HCT116 (cell line): ENCODE measurements around the gene CAVIN1. TPM values are rescaled to one million over a fixed set of nuclear protein-coding genes. Genes with fewer than 3 reads are reported as not detected.

Source experiments
- ATAC-seq: fragments of 200-7000 bp; cut with Tn5 transposase; 2 replicates; pipeline ENCODE4 v1.9.1; 2020; ENCODE audit warnings: mild to moderate bottlenecking, moderate library complexity
- BruUV-seq: library from RNA; stranded (reverse); fragments of 400-500 nt; replicated peaks from 2 replicates; lab custom pipeline; 2021; lab: Mats Ljungman, UMichigan
- CTCF ChIA-PET: fragments of 300-600 bp; sonication (Branson Sonifier 250); formaldehyde crosslinking; loops from one replicate; lab custom pipeline; 2021; ENCODE audit warnings: antibody characterized with exemption; lab: Charles Lee
- POLR2A ChIA-PET: fragments of 300-600, 350-600 bp; sonication (Branson Sonifier 250); formaldehyde crosslinking; loops from one replicate; lab custom pipeline; 2021; ENCODE audit warnings: antibody characterized with exemption; lab: Charles Lee
- RAD21 ChIA-PET, 2 experiments: fragments of 300-600 bp; sonication (Branson Sonifier 250); formaldehyde crosslinking; loops; one replicate each; lab custom pipeline; 2023; ENCODE audit warnings: low total read pairs in 2 of 2; ENCODE audit not compliant: uncharacterized antibody in 2 of 2, unreplicated experiment in 2 of 2, low non-redundant PET in 1 of 2; lab: Charles Lee
- DNase-seq: peaks from one replicate; pipeline ENCODE4 v3.0.0-alpha.2; 2010; ENCODE audit warnings: low read depth, low spot score
- H2AFZ ChIP-seq: fragments of 200-600 bp; shearing (Covaris generic), sonication (generic); 2 replicates; pipeline ENCODE4 v1.6.1; 2017; ENCODE audit warnings: low read depth, mixed run types, mixed read lengths, antibody characterized with exemption, low read length; ENCODE audit not compliant: poor library complexity, severe bottlenecking
- H3K27ac ChIP-seq: 2 replicates; pipeline ENCODE4 v1.5.1; 2012; ENCODE audit warnings: low read depth, low read length
- H3K27me3 ChIP-seq: fragments of 200-600 bp; sonication (generic); 2 replicates; pipeline ENCODE4 v1.6.1; 2016; ENCODE audit warnings: mixed run types, low read length, mixed read lengths; ENCODE audit not compliant: insufficient read depth
- H3K36me3 ChIP-seq, 2 experiments: fragments of 200-500 bp in 1 of 2; fragments of 200-600 bp in 1 of 2; sonication (Bioruptor generic) in 1 of 2; sonication (generic) in 1 of 2; 2 replicates each; pipeline versions ENCODE4 v1.5.1 to v1.6.1; 2014 to 2016; ENCODE audit warnings: low read length in 2 of 2, inconsistent platforms in 1 of 2, mixed read lengths in 1 of 2, mixed run types in 1 of 2; ENCODE audit not compliant: insufficient read depth in 2 of 2, control insufficient read depth in 1 of 2
- H3K4me1 ChIP-seq, 2 experiments: fragments of 200-600 bp in 1 of 2; sonication (generic) in 1 of 2; 2 replicates each; pipeline versions ENCODE4 v1.5.1 to v1.6.1; 2012 to 2017; ENCODE audit warnings: low read length in 2 of 2, inconsistent platforms in 1 of 2, mild to moderate bottlenecking in 1 of 2, mixed read lengths in 1 of 2, mixed run types in 1 of 2, moderate library complexity in 1 of 2; ENCODE audit not compliant: insufficient read depth in 2 of 2, control insufficient read depth in 1 of 2
- H3K4me2 ChIP-seq: fragments of 200-600 bp; sonication (generic); 2 replicates; pipeline ENCODE4 v1.6.1; 2017; ENCODE audit warnings: mixed run types, low read length, mixed read lengths
- H3K4me3 ChIP-seq, 2 experiments: fragments of 200-600 bp in 1 of 2; sonication (generic) in 1 of 2; replicated peaks in 1 of 2; 2 replicates each; pipeline ENCODE4 v1.5.1; 2011 to 2016; ENCODE audit warnings: low read length in 2 of 2, control low read depth in 1 of 2, low read depth in 1 of 2, mild to moderate bottlenecking in 1 of 2, mixed read lengths in 1 of 2, mixed run types in 1 of 2
- H3K79me2 ChIP-seq: fragments of 200-600 bp; sonication (generic); 2 replicates; pipeline ENCODE4 v1.6.1; 2017; ENCODE audit warnings: mild to moderate bottlenecking, mixed run types, low read length, moderate library complexity, mixed read lengths; ENCODE audit not compliant: insufficient read depth
- H3K9ac ChIP-seq: fragments of 200-600 bp; sonication (generic); 2 replicates; pipeline ENCODE4 v1.6.1; 2016; ENCODE audit warnings: low read length, mixed read lengths
- H3K9me2 ChIP-seq: fragments of 200-600 bp; sonication (generic), shearing (Covaris generic); 2 replicates; pipeline ENCODE4 v1.6.1; 2017; ENCODE audit warnings: mixed run types, mild to moderate bottlenecking, moderate library complexity; ENCODE audit not compliant: insufficient read depth
- H3K9me3 ChIP-seq, 2 experiments: fragments of 200-500 bp in 1 of 2; fragments of 200-600 bp in 1 of 2; sonication (Bioruptor generic) in 1 of 2; sonication (generic) in 1 of 2; 2 replicates each; pipeline ENCODE4 v1.6.1; 2014 to 2017; ENCODE audit warnings: low read length in 2 of 2, mixed read lengths in 2 of 2, inconsistent platforms in 1 of 2, low read depth in 1 of 2, mild to moderate bottlenecking in 1 of 2, mixed run types in 1 of 2, moderate library complexity in 1 of 2; ENCODE audit not compliant: control insufficient read depth in 1 of 2, insufficient read depth in 1 of 2
- H4K20me1 ChIP-seq: fragments of 200-600 bp; sonication (generic), shearing (Covaris generic); 2 replicates; pipeline ENCODE4 v1.6.1; 2017; ENCODE audit warnings: mixed run types, mild to moderate bottlenecking, moderate library complexity; ENCODE audit not compliant: insufficient read depth
- ATF3 ChIP-seq: IDR thresholded peaks from 2 replicates; pipeline ENCODE4 v1.6.1; 2012
- CBX3 ChIP-seq: IDR thresholded peaks from 2 replicates; pipeline ENCODE4 v1.6.1; 2012; ENCODE audit warnings: low read depth
- CEBPB ChIP-seq: IDR thresholded peaks from 2 replicates; pipeline ENCODE4 v1.6.1; 2012; ENCODE audit warnings: low read depth
- CTCF ChIP-seq, 3 experiments: fragments of 200-600 bp in 1 of 3; sonication (generic) in 1 of 3; IDR thresholded peaks in 2 of 3; conservative IDR thresholded peaks in 1 of 3; 2 replicates each; pipeline ENCODE4 v1.5.1; 2012 to 2017; ENCODE audit warnings: low read depth in 2 of 3, low read length in 2 of 3, antibody characterized with exemption in 1 of 3, borderline replicate concordance in 1 of 3, control low read depth in 1 of 3, mild to moderate bottlenecking in 1 of 3, mixed read lengths in 1 of 3, mixed run types in 1 of 3, moderate library complexity in 1 of 3; ENCODE audit not compliant: insufficient read depth in 1 of 3
- ELF1 ChIP-seq: IDR thresholded peaks from 2 replicates; pipeline ENCODE4 v1.6.1; 2012; ENCODE audit warnings: low read depth, borderline replicate concordance
- EZH2 ChIP-seq: fragments of 200-600 bp; sonication (generic); IDR thresholded peaks from 2 replicates; pipeline ENCODE4 v1.6.1; 2017; ENCODE audit warnings: antibody characterized with exemption, mixed run types
- JUND ChIP-seq: IDR thresholded peaks from 2 replicates; pipeline ENCODE4 v1.6.1; 2012
- MAX ChIP-seq: IDR thresholded peaks from 2 replicates; pipeline ENCODE4 v1.6.1; 2012
- POLR2A ChIP-seq: IDR thresholded peaks from 2 replicates; pipeline ENCODE4 v1.7.0; 2011; ENCODE audit warnings: borderline replicate concordance; ENCODE audit not compliant: insufficient read depth, insufficient read length; ENCODE audit errors: extremely low read depth
- POLR2AphosphoS5 ChIP-seq: IDR thresholded peaks from 2 replicates; pipeline ENCODE4 v1.6.1; 2011; ENCODE audit warnings: mild to moderate bottlenecking, low read depth, low read length, moderate library complexity
- RAD21 ChIP-seq: IDR thresholded peaks from 2 replicates; pipeline ENCODE4 v1.6.1; 2012; ENCODE audit warnings: low read depth, mild to moderate bottlenecking
- REST ChIP-seq: IDR thresholded peaks from 2 replicates; pipeline ENCODE4 v1.6.1; 2012; ENCODE audit warnings: low read depth
- SIN3A ChIP-seq: IDR thresholded peaks from 2 replicates; pipeline ENCODE4 v1.6.1; 2012; ENCODE audit warnings: low read depth
- SRF ChIP-seq: IDR thresholded peaks from 2 replicates; pipeline ENCODE4 v1.6.1; 2012; ENCODE audit warnings: low read depth
- YY1 ChIP-seq: IDR thresholded peaks from 2 replicates; pipeline ENCODE4 v1.6.1; 2011; ENCODE audit warnings: low read length, low read depth, moderate library complexity, mild to moderate bottlenecking; ENCODE audit not compliant: insufficient replicate concordance; ENCODE audit errors: extremely low read depth
- ZBTB33 ChIP-seq: IDR thresholded peaks from 2 replicates; pipeline ENCODE4 v1.6.1; 2011; ENCODE audit warnings: mild to moderate bottlenecking, low read length, moderate library complexity; ENCODE audit not compliant: insufficient replicate concordance; ENCODE audit errors: extremely low read depth
- ZFX ChIP-seq: fragments of 450-650 bp; IDR thresholded peaks from 2 replicates; pipeline ENCODE4 v1.6.1; 2017
- ZNF274 ChIP-seq: fragments of 200-500 bp; sonication (Bioruptor generic); IDR thresholded peaks from 2 replicates; pipeline ENCODE4 v1.6.1; 2014; ENCODE audit warnings: mild to moderate bottlenecking, low read depth, low read length, inconsistent platforms
- intact Hi-C: fragments of 100-400 bp; cut with micrococcal nuclease; formaldehyde crosslinking; loops from 2 replicates; pipeline ENCODE4 v1.10.0; 2022
- total RNA-seq: library from RNA; stranded (reverse); gene quantifications from one replicate; pipeline ENCODE4 v1.2.1, GENCODE V29; 2021; ENCODE audit not compliant: unreplicated experiment

Gene CAVIN1
- total RNA-seq, 1 experiment from 2014 or later: 79.7 TPM

GRCh38 chr17:42388381-42389134, 34.5 kb downstream of the CAVIN1 start, which contains the start of gene STAT3:
TSS of gene STAT3 (minus strand) at chr17:42388442. CDS start at chr17:42348516, 39,926 bp downstream.
- Histone ChIP-seq H3K4me3 (peak within 1 kb of the TSS; percentile 86 to 87), H3K79me2 (peaks cover 35% of the 10 kb centered on the region), H2AFZ (peak within 1 kb of the TSS; percentile 64), H3K27ac (peak within 1 kb of the TSS; percentile 66), H3K27me3 (no peaks in the 10 kb centered on the region), H3K36me3 (no peaks in the 10 kb centered on the region), H4K20me1 (no peaks in the 10 kb centered on the region), H3K9me2 (no peaks in the 10 kb centered on the region), H3K4me2 (peak within 1 kb of the TSS; percentile 75), H3K9ac (peak within 1 kb of the TSS; percentile 85), H3K4me1 (peaks cover 19 to 25% of the 10 kb centered on the region in 2 experiments), H3K9me3 (no peaks in the 10 kb centered on the region)
- CTCF ChIA-PET: interaction anchor here (0.8 to 2.9 kb wide), 5 partner anchors 18 to 166 kb away, joined by 3 to 20 read pairs (median 8); partner anchors contain the start of gene NAGLU
- intact Hi-C loops: no loop called here
- POLR2A ChIA-PET: interaction anchor here (0.6 to 2.1 kb wide), 15 partner anchors 9 to 139 kb away, joined by 3 to 19 read pairs (median 3); partner anchors contain the start of gene CAVIN1
- ATAC-seq: peak; percentile 98
- DNase-seq: peak; percentile 99
- BruUV-seq: no TSS peak
- RAD21 ChIA-PET: interaction anchor here (0.5 to 1.0 kb wide), 3 partner anchors 17 to 139 kb away, joined by 3 to 4 read pairs (median 3); no protein-coding TSS in a partner anchor
- TF ChIP-seq CTCF (IDR thresholded peaks at IDR 0.05 in 2 of 3, conservative IDR thresholded peaks at IDR 0.05 in 1 of 3; ENCODE audit: borderline replicate concordance in 1 of 3, insufficient read depth in 1 of 3, low read depth in 2 of 3, low read length in 2 of 3) (no peak), ELF1 (no peak; the same call in 1 of the 2 replicates), EZH2 (no peak), CEBPB (no peak), SIN3A (peak; percentile 98), SRF (peak; percentile 58; the same call in 1 of the 2 replicates), ZBTB33 (peak; percentile 97), REST (no peak), POLR2A (peak; percentile 49), CBX3 (peak; percentile 99), ZFX (no peak), JUND (peak; percentile 98), ZNF274 (no peak), POLR2AphosphoS5 (peak; percentile 71), RAD21 (peak; percentile 24; the same call in 1 of the 2 replicates), YY1 (peak; percentile 78), ATF3 (no peak), MAX (peak; percentile 99)
